HG03066 (cell line): Measurements from ENCODE around the gene GAGE10.
A peak's percentile ranks its signal among the peaks of the same experiment; 100 is the strongest.

Experiments
- ATAC-seq: cut with Tn5 transposase; IDR thresholded peaks from one replicate; pipeline ENCODE4 v1.9.1; 2021; ENCODE audit warnings: low read depth; ENCODE audit not compliant: unreplicated experiment

The GAGE10 gene

GRCh38 chrX:49303346-49303745, at the start of gene GAGE10:
GAGE10 (plus strand) TSS chrX:49303646; CDS start chrX:49304860, 1,214 bp downstream.
- no peak for ATAC-seq

DNA sequence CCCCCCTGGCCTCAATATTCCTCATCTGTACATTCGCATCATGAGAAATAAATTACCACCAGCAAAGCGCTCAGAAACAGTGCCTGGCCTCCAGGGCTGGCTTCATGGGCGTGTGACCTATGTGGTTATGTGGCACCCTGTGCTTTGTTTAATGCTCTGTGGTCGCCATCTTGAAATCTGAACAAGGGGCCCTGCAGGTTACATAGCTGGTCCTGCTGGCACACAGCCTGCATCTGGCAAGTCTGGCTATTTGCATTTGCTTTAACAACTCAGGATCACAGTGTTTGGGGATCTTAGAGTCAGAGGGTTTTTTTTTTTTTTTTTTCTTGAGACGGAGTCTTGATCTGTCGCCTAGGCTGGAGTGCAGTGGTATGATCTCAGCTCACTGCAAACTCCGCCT, 48.8 kb upstream of the GAGE10 start:
- no peak for ATAC-seq

DNA sequence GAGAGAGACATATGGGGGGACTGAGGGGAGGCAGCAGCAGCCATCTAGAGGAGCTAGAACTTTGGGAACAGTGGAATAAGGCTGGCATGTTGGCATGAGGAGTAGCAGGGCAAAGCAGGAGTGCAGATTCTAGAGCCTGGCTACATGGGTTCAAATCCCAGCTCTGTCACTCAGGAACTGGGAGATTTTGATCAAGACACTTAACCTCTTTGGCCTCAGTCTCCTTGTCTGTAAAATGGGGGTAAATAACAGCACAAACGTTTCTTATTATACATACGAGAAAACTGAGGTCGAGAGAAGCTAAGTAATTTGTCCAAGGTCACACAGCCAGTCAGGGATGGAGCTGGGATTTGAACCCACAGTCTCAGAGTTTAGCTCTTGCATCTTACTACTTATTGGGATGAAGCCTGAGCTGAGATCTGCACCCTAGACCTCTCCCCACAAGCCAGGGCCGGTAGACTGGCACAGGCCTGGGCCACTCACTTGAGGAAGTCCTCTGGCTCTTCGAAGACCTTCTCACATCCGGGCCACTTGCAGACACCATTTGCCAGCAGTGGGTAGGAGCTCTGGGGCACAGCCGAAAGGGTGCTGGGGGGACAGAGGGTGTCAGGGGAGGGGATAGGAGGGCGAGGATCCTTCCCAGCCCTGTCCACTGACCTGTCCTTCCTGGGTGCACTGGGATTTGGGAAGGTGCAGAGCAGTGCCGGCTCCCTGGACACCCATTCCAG, 47.0 kb upstream of the GAGE10 start:
- no peak for ATAC-seq

DNA sequence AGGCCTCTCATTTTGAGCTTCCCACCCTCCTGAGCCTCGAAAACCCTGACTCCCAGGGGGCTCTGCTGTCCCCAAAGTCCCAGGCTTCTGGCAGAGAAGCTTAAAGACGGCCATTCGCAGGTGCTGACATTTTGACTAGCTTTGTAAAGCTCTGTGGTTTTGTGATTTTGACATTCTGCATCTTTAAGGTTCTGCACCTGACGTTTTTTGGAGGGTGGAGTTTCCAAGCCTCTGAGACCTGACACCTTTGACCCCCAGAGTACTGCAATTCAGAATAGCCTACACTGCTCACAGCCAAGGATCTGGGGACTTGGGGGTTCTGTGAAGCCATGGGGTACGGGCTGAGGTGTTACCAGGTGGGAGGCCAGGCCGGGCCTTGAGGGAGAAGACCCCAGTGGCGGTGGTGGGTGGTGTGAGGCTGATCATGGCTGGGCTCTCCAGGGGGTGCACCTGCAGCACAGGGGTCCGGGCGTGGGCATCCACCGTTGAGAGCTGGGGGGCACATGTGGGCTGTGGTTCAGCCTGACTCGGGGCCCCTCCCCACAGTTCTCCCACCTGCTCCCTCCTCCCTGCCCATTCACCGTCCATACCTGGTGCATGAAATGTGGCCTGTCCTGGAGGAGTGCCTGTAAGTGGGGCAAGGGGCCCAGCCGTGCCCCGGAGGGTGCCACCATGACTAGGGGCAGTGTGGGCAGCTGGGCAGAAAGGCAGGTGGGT, 46.2 kb upstream of the GAGE10 start:
- ATAC-seq: no peak

DNA sequence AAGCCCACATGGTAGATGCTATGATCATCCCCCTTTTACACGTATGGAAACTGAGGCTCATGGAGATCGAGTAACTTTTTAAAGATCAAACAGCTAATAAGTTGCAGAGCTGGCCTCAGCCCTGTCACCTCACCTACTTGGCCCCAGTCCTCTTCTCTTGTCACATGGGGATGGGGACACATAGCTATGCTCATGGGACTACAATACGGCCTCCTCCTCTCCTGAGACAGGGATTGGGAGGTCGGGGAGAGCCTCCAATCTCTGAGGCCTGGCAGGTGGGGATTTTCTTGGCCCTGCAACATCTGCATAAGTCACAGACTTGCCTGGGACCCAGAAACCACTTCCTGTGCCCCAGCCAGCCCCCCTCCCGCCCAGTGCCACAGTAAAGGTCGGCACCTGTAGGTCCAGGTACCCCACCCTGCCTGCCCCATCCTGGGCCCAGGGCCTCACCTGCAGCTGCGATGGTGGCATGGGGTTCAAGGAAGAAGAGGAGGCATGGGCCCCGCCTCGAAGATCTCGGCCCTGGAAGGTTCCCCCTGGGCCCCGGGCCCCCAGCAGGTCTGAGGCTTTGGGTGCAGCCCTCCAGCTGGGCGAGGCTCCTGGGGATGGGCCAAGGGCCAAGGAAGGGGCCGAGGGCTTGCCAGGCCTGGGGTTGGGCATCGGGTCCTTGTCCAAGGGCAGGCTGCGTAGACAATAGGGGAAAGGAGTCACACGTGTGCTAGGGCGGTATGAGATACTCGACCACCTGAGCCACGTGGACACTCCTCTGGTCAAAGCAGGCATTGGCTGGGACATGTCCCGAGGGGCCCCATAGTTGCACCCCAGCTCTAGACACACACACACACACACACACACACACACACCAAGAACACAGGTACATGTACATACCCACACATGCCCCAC, 45.3 kb upstream of the GAGE10 start:
- ATAC-seq: no peak

DNA sequence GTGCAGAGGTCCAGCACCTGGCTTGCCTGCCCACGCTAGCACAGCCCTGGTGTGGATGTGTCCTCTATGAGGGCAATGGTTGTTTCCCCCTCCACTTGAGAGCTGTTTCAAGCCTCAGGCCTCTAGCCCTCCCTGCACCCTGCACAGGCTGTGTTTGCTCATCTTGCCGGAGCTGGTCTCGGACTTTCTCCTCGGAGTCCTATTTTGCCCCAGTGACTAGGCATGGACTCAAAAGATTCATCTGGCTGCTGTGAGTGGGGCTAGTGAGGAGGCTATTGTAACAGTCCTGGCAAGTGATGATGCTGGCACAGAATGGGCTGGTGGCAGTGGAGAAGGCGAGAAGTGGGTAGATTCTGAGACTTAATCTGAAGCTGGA, 44.7 kb upstream of the GAGE10 start:
- ATAC-seq: no peak

GRCh38 chrX:49260221-49260985, 43.0 kb upstream of the GAGE10 start:
- ATAC-seq: no peak

DNA sequence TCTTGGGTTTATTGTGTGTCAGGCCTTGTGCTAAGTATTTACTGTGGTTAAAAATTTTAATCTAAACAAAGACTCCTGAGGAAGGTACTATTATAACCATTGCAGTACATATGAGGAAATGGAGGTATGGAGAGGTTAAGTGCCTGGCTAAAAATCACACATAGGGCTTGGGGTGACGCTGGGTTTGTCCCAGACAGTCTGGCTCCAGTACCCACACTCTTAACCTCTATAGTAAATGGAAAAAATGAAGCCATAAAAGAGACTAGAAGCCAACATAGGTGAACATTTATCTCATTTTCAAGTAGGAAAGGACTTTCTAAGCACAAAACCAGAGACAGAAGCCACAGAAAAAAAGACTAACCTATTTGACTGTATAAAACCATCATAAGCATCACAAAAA, 40.8 kb upstream of the GAGE10 start:
- no peak for ATAC-seq

DNA sequence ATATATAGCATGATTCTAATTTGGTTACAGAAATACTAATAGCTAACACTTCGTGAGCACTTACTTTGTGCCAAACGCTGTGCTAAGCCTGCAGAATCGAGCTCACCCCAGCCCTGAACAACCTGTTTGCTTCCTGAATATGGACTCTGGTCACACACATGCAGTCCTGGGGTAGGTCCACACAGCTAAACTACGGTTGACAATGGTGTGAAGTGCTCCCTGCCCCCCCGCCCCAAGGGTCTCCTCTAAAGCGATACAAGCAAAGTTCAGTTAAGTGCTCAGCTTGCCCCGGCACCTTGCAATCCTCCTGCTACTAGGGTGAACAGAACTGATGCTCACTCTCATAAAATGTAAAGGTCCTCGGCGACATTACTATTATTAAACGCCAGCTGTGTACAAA, 39.8 kb upstream of the GAGE10 start:
- no peak for ATAC-seq

DNA sequence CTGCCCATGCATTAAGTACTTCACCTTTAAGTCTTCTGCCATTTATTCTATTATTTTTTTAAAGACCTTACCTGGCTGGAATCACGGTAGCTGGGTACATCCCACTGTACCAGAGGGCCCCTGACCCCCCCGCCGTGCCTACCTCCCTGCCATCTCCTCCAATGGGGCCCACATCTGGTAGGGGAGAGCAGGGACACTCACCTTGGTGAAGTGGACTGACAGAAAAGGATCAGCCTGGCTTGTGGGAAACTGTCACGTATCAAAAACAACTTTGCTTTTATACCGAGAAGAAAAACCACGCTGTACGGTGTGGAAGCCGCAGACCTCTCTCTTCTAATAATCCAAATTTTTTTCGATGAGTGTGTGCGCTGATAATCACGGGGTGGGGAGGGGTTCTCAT, 39.0 kb upstream of the GAGE10 start, which contains the start of gene FOXP3:
FOXP3 (minus strand) TSS at position 251 of the 400 bp plus-strand sequence. CDS start 6,205 bp downstream, outside the sequence.
- ATAC-seq: no peak

DNA sequence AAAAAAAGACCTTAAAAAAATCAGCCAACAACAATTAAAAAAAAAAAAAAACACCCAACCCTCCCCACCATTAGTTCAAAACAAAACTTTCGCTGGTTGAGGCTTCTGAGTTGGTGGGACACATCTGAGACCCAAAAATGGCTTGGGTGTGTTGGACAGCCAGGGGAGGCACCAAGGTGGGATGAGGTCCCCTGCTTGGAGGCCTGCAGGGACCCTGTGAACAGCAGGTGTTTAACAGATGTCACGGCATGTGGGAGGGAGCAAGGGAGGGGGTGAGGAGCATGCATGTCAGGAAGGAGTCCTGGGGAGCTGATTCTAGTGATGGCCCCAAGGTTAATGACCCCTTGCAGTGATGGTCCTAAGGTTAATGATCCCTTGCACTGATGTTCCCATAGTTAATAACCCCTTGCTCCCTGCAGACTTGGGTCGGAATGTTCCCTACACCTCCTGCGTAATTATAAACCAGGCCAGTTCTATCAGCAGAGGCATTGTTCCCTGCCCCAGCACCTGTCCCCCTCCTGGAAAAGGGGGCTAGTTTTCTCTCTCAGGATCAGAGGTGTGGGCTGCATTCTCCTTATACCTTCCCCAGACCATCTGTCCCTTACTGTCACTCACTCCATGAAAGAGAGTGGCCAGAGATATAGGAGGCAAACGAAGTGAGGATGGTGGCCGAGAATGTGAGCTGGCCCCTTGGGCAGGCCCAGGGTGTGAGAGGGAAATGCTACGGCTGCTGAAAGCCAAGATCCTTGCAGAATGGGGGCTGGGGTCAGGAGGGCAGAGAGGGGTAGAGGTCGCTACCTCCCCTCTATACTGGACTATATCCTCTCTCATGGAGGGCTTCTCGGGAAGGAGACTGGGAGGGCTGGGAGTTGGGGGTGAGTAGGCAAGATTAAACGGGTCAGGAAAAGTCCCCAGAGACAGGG, 36.7 kb upstream of the GAGE10 start:
- ATAC-seq: no peak

DNA sequence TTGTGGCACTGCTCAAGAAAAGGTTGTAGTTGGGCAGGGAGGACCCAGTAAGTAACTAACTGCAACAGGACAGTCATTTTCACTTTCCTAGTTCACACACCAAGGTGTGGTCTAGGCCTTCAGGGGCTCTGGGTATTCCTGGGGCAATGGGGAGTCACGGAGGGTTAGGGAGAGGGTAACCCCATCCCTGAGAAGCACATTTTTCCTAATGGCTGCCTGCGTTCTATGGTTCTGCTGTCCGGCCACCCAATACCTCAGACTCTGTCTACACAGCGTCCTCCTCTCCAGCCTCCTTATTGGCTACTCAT, 34.8 kb upstream of the GAGE10 start:
- no peak for ATAC-seq

DNA sequence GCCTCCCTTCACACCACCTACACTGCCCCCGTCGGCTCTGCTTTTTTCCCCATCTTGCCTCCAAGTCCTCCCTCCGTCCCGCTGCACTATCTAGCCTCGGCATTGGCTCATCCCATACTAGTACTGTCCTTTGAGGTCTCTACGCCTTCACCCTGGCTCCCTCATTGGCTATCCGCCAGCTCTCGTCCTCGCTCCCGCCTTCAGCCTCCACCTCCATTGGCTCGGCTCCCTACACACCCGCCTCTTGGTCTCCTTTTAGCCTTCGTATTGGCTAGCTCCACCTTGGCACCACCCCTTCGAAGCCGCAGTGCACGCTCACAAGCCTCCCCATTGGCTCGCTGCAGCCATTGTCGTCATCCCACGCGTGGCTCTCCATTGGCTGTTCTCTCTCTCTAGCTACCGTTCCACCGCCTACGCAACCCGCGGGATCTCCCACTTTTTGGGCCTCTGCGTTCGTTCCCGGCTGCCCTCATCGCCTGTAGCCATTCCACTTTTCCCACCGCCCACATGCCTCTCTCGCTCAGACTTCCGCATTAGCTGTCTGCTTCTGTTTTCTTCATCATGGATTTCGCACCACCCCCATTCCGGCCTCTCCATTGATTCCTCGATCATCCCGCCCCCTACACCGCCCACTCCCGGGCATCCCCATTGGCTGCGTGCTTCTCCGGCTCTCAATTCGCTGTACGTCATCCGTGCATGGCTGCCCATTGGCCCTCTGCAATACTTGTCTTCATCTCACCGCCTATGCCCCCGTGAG, 34.3 kb upstream of the GAGE10 start:
- peak; percentile 85 for ATAC-seq

- peak; percentile 6 for ATAC-seq
Observed at GRCh38 chrX:49269767-49270248, 33.6 kb upstream of the GAGE10 start, which contains the start of gene PPP1R3F. PPP1R3F (plus strand) TSS chrX:49269793; CDS start chrX:49269870, 77 bp downstream.

DNA sequence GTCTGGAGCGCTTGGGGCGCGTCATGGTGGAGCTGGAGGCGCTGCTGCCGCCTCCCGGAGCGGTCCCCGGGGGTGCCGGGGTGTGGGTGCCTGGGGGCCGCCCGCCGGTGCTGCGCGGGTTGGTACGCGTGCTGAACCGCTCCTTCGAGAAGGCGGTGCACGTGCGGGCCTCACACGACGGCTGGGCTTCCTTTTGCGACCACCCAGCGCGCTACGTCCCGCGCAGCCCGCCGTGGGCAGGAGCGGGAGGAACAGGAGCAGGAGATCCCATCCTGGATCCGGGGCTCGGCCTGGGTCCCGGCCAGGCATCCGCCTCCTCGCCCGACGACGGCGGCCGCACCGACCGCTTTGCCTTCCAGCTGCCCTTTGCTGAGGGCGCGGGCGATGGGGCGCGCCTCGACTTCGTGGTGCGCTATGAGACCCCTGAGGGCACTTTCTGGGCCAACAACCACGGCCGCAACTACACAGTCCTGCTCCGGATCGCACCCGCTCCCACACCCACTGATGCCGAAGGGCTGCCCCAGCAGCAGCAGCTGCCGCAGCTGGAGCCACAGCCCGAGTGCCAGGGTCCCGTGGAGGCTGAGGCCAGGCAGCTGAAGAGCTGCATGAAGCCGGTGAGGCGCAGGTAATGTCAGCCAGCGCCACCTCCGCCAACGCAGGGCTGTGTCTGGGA, 33.1 kb upstream of the GAGE10 start:
- no peak for ATAC-seq

- no peak for ATAC-seq
Observed at GRCh38 chrX:49271341-49271740, 32.1 kb upstream of the GAGE10 start.

DNA sequence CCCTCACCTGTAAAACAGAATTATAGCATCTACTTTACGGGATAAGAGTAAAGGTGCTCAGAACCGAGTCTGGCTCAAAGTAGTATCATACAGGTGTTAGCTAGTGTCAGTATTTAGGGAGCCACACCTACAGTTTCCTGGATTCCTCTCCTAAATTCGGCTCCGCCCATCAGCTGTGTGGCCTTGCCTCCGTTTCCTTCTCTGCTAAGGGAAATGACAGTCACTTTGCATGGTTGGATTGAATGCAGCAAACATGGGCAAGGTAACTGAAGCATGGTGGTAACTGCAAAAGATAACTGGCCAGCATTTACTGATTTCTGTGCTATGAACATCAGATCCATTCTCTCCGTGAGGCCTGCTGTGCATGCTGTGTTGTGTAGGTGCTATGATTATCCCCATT, 31.0 kb upstream of the GAGE10 start:
- ATAC-seq: no peak

DNA sequence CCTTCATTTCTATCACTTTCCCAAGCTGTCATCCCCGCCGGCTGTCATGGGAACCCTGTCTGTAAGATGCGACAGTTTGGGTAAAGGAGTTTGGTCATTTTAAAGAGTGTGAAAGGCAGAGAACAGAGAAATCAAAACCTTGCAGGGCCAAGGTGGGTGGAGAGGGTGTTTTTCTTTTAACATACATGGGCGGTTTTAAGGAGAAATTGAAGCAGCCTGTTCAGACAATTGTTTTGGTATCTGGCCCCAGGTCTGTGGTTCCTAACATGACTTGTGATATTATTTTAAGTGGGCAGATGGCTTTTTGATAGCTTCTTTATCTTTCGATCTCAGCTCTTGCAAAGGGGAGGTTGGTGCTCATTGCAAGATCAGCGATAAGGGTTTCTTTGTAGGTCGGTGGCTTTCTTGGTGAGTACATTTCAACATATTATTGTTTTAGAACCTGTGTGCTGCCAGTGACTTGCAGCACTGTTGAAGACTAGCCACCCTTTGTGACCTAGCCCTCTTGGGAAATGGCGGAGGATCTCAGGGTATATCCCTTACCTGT, 30.2 kb upstream of the GAGE10 start:
- no peak for ATAC-seq
